Brain microvascular endothelial cell (primary cell): ENCODE results near the gene ASIC3.

ENCODE experiments used
- DNase-seq: peaks from one replicate; pipeline ENCODE4 v3.0.0-alpha.2; 2020
- H3K27ac ChIP-seq: fragments of 250-450 bp; sonication (Bioruptor Pico); 2 replicates; pipeline ENCODE4 v1.5.1; 2020; ENCODE audit warnings: mild to moderate bottlenecking, moderate library complexity
- H3K27me3 ChIP-seq: fragments of 250-450 bp; sonication (Bioruptor Pico); replicated peaks from 2 replicates; pipeline ENCODE4 v1.5.1; 2020; ENCODE audit warnings: mild to moderate bottlenecking
- H3K36me3 ChIP-seq: fragments of 250-450 bp; sonication (Bioruptor Pico); replicated peaks from 2 replicates; pipeline ENCODE4 v1.5.1; 2020; ENCODE audit warnings: mild to moderate bottlenecking
- H3K4me3 ChIP-seq: 2 replicates; pipeline ENCODE4 v1.5.1; 2011; ENCODE audit warnings: low read depth, mild to moderate bottlenecking, control low read depth, low read length, moderate library complexity
- in situ Hi-C: cut with HindIII; loops from 2 replicates; pipeline ENCODE4 v1.10.0; 2017; ENCODE audit warnings: low sequenced_read_pairs, low pct_ligation_motif_present
- TF ChIP-seq, protein P1 (sequence below): IDR thresholded peaks from 2 replicates; pipeline ENCODE4 v1.5.1; 2011; ENCODE audit warnings: low read depth, mild to moderate bottlenecking, moderate library complexity, low read length, control low read depth, inconsistent platforms; ENCODE audit errors: missing control alignments

The ASIC3 gene

DNA sequence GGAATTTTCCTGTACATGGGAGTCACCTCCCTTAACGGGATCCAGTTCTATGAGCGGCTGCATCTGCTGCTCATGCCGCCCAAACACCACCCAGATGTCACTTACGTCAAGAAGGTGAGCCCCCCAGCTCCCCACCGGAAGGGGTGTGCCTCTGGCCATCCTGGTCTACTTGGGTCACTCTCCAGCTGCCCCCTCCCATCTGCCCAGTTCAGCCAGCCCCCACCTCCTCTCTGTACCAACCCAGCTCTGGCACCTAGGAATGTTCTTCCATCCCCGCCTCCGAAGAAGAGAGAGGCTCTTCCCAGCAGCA lies 27.3 kb downstream of the ASIC3 start:
- Histone ChIP-seq H3K27me3 (no peaks in the 10 kb centered on the region), H3K36me3 (peaks cover 50% of the 10 kb centered on the region), H3K4me3 (no peak overlapping the region), H3K27ac (no peak overlapping the region)
- in situ Hi-C loops = no loop called here
- DNase-seq = no peak
- TF ChIP-seq, protein P1, sequence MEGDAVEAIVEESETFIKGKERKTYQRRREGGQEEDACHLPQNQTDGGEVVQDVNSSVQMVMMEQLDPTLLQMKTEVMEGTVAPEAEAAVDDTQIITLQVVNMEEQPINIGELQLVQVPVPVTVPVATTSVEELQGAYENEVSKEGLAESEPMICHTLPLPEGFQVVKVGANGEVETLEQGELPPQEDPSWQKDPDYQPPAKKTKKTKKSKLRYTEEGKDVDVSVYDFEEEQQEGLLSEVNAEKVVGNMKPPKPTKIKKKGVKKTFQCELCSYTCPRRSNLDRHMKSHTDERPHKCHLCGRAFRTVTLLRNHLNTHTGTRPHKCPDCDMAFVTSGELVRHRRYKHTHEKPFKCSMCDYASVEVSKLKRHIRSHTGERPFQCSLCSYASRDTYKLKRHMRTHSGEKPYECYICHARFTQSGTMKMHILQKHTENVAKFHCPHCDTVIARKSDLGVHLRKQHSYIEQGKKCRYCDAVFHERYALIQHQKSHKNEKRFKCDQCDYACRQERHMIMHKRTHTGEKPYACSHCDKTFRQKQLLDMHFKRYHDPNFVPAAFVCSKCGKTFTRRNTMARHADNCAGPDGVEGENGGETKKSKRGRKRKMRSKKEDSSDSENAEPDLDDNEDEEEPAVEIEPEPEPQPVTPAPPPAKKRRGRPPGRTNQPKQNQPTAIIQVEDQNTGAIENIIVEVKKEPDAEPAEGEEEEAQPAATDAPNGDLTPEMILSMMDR = no peak

DNA sequence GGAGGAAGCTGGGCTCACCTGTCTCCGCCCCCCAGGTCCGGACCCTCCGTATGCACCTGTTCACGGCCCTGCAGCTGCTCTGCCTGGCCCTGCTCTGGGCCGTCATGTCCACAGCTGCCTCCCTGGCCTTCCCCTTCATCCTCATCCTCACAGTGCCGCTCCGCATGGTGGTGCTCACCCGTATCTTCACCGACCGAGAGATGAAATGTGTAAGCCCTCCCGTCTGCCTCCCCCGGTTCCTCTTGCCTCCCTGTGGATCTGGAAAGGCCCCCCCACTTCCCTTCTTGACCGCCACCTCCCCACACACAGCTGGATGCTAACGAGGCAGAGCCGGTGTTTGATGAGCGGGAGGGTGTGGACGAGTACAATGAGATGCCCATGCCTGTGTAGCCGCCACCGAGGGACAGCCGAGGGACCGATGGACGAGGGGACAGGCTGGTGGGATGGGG lies 27.7 kb downstream of the ASIC3 start:
- Histone ChIP-seq H3K36me3 (peaks cover 46% of the 10 kb centered on the region), H3K27me3 (no peaks in the 10 kb centered on the region), H3K27ac (no peak overlapping the region), H3K4me3 (no peak overlapping the region)
- in situ Hi-C loops = no loop called here
- no peak for DNase-seq
- TF ChIP-seq, protein P1 = no peak

DNA sequence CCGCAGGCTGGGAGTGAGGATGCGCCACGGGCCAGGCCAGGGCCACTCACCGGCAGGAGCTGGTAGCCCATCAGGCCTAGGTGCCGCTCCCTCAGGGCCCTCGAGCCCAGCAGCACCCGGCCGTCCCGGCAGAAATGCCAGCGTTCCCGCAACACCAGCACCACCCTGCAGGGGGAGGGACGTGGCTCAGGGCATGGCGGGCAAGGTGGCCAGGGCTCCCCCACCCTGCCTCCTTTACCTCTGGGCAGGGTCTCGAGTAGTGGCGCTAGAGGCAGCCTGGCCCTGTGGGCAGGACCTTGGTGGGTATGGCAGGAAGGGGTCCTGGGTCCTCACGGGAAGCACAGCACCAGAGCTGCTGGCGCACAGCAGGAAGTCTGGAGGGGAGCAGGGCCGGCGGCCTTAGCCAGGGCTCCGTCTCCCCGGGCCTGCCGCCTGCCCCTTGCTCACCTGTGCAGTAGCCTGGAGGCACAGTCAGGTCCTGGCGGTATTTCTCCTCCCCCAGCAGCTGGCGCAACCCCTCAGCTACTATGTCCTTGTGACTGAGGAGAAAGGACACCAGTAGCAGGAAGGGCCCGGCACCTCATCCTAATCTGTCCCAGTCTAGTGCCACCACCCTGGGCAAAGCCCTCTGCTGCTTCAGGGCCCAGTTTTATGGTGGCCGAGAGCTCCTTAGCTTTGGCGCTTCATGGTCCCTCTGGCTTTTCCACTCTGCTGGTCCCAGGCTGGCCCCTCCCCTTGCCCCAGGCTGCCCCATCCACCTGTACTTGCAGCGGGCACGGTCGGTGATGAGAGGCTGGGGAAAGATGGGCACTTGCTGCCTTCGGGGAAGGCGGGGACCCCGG lies 28.8 kb downstream of the ASIC3 start:
- Histone ChIP-seq H3K27ac (no peak overlapping the region), H3K27me3 (no peaks in the 10 kb centered on the region), H3K4me3 (no peak overlapping the region), H3K36me3 (peaks cover 36% of the 10 kb centered on the region)
- no peak for DNase-seq
- in situ Hi-C loops = no loop called here
- TF ChIP-seq, protein P1 = peak; percentile 68

DNA sequence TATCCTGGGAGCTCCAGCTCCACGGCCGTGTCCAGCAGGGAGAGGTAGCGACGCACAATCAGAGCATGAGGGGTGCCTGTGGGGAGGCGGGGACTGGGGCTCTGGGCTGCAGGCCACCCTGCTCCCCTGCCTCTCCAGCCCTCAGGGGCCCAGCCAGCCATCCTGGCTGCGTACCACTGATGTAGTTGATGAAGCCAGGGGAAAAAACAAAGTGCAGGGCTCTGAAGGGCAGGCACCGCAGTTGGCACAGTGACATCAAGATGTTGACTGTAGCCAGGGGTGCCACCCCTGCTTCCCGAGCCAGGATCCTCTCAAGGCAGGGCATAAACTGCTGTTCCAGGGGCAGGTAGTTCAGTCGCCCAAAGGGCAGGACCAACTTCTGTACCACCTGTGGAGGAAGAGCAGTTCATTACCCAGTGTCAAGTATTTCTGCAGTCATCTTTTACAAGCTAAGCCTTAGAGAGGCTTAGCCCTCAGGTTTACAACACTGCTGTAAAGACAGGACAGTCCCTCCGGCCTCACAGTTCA lies 29.4 kb downstream of the ASIC3 start:
- Histone ChIP-seq H3K27me3 (no peaks in the 10 kb centered on the region), H3K36me3 (peaks cover 29% of the 10 kb centered on the region), H3K4me3 (no peak overlapping the region), H3K27ac (no peak overlapping the region)
- TF ChIP-seq, protein P1 = no peak
- no peak for DNase-seq
- in situ Hi-C loops = no loop called here

DNA sequence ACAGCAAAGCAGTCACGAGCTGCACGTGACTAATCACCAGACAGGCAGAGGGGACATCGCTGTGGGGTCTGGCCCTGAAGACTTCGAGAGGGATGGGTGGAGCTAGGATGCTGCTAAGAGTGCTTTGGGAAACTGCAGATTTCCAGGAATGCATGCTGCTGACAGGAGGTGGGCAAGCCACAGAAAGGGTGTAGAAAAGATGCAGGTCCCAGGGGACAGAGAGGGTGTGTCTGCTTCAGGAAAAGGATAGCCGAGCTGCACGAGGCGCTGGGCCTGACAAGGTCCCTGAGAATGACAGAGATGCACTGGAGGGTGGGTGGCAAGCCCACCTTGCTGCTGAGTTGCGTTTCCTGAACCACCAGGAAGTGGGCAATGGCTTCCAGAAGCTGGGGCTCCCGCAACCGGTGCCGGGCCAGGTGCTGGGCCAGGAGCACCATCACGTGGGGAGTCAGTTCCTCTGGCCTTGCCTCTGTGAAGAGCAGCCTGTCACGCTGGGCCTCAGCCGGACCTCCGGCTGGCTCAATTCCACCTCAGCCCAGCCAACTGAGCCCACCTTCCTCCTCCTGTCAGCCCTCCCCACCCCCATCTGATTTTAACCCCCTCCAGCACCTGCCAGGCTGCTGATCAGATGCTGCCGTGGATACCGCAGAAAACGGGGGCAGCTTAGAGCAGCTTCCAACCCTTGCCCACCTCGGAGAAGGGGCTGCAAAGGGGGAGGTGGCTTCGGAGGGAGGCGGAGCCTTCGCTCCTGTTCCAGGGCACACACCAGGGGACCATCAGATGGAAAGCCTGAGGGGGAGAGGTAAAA lies 30.1 kb downstream of the ASIC3 start:
- DNase-seq = no peak
- H3K27ac ChIP-seq = no peak overlapping the region
- TF ChIP-seq, protein P1 = no peak
- no peaks in the 10 kb centered on the region for H3K27me3 ChIP-seq
- H3K4me3 ChIP-seq = no peak overlapping the region
- in situ Hi-C loops = no loop called here
- H3K36me3 ChIP-seq = peaks cover 26% of the 10 kb centered on the region
